NCI-H2227 treated with DMSO at 0.1 percent for 48 hours (cell line): ENCODE data around the gene RAI2.
"Not testable (repeated sequence)": the region's sequence is repeated elsewhere in the genome, so short reads cannot be mapped to it uniquely, and the experiment has no call there.

Experiments
- DNase-seq: peaks from one replicate; lab custom pipeline; 2025; lab: John Stamatoyannopoulos, UW

RAI2 gene

GRCh38 chrX:17786554-17787347 is 74.3 kb downstream of the RAI2 start:
- not testable (repeated sequence) for DNase-seq

GRCh38 chrX:17779434-17779833 is 81.7 kb downstream of the RAI2 start:
- DNase-seq, result no peak

- DNase-seq, result no peak
Measured at GRCh38 chrX:17778997-17779396, 82.1 kb downstream of the RAI2 start.

- no peak for DNase-seq
Measured at GRCh38 chrX:17774053-17774452, 87.0 kb downstream of the RAI2 start.

GRCh38 chrX:17773221-17773876 is 87.7 kb downstream of the RAI2 start:
- no peak for DNase-seq

GRCh38 chrX:17769701-17770269 is 91.3 kb downstream of the RAI2 start:
- DNase-seq, result no peak

GRCh38 chrX:17768997-17769396 is 92.1 kb downstream of the RAI2 start:
- DNase-seq, result no peak

- no peak for DNase-seq
Measured at GRCh38 chrX:17767734-17768133, 93.4 kb downstream of the RAI2 start.

- DNase-seq, result no peak
Measured at GRCh38 chrX:17759990-17760389, 101.1 kb downstream of the RAI2 start.

GRCh38 chrX:17758382-17758781 is 102.7 kb downstream of the RAI2 start:
- DNase-seq, result no peak

- no peak for DNase-seq
Measured at GRCh38 chrX:17750436-17750835, 110.7 kb downstream of the RAI2 start.
